NCI-H345 treated with DMSO at 0.1 percent for 48 hours (cell line): ENCODE results near the gene ASPM.
"Not testable (repeated sequence)": the region's sequence is repeated elsewhere in the genome, so short reads cannot be mapped to it uniquely, and the experiment has no call there.

Experiments used
- DNase-seq: peaks from one replicate; lab custom pipeline; 2025; ENCODE audit not compliant: unreplicated experiment; lab: John Stamatoyannopoulos, UW

The ASPM gene

DNA sequence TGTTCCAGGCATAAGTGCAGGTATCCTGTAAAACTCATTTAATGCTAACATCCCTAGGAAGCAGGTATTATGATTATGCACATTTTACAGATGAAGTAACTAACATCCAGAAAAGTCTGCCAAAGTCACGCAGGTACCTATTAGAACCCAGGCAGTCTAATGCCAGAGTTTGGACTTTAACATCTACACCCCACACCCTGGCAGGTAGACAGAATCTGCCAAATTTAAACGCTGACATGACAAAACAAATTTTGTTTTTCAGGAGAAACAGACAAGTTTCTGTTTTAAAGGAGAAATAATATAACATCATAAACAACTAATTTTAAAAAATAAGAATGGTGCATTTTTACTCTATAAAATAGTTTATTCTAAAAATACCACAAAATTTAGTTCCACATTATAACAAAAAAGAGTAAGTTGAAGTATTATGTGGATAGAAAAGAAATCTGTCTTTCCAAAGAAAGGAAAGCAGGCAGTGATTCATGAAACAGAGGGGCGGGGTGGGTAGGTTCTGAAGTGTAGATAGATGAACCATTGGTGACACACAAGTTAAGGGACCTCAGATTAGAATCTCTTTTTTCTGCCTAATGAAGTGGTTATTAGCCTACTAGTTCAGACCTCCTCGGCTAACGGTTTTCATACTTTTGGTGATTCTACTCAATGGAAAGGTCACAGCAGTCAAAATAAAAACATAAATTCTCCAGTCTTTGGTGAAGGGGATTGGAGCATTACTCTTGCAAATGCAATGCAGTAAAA, 1.7 kb downstream of the ASPM start:
- DNase-seq = no peak

GRCh38 chr1:197143276-197143675, 3.2 kb downstream of the ASPM start:
- no peak for DNase-seq

GRCh38 chr1:197141575-197141974, 4.9 kb downstream of the ASPM start:
- DNase-seq = no peak

DNA sequence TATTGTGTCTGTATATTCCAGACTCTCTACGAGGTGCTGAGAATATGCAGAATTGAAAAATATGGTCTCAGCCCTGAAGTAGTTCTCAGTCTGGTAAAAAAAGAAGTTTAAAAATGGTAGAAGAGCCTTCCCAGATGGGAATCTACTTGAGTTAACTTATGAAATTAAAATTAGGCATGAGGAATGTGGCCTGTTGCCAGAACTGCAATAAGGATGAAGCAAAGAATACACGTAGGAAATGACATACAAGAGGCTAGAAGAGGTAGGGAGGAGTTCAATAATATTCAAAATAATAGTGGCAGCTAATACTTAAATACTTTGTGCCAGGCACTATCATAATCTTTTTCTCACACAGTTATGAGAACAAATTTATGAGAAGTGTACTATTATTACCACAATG, 6.3 kb downstream of the ASPM start:
- no peak for DNase-seq

- no peak for DNase-seq
Measured at GRCh38 chr1:197139169-197139568, 7.3 kb downstream of the ASPM start.

GRCh38 chr1:197137322-197137721, 9.1 kb downstream of the ASPM start:
- DNase-seq = no peak

DNA sequence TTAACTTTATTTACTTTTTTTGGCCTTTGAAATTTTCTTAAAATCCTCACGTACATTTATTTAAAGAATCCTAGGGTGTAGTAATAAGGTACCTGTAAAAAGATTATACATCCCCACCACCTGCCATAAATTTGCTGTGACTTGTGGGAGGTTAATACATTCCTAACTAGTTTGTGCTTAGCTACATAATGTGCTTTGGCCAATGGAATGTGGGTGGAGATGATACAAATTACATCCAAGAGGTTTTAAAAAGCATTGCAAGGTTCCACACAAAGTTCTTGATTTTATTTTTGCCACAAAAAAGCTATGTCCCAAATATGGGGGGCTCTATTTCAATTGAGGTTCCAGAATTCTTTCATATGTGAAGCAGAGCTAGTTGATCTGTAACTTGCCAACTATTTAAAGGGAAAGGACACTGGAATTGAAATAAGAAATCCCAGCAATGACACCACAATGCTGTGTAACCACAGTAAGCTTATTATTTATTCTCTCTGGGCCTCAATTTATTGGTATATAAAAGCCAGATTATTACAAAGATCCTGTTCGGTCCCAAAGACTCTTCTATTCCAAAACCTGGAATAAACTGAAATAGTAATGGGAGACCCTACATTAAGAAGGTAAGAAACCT, 15.7 kb downstream of the ASPM start:
- DNase-seq = no peak

DNA sequence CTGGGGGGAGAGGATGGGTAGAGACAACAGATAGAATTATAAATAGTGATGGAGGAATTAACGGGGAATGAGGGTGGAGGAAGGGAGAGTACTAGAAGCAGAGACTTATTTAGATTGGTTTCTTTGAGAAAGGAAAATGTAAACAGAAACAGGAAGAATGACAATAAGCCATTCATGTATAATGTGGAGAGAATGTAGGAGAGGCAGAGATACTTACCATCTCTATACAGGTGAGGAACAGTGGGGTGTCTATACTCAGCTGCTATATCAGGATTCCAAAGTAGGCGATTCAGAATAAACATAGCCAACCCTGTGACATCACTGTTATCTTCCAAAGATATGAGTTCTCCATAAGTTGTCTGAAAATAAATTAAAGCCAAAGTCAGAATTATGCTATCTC, 16.8 kb downstream of the ASPM start:
- DNase-seq = no peak

DNA sequence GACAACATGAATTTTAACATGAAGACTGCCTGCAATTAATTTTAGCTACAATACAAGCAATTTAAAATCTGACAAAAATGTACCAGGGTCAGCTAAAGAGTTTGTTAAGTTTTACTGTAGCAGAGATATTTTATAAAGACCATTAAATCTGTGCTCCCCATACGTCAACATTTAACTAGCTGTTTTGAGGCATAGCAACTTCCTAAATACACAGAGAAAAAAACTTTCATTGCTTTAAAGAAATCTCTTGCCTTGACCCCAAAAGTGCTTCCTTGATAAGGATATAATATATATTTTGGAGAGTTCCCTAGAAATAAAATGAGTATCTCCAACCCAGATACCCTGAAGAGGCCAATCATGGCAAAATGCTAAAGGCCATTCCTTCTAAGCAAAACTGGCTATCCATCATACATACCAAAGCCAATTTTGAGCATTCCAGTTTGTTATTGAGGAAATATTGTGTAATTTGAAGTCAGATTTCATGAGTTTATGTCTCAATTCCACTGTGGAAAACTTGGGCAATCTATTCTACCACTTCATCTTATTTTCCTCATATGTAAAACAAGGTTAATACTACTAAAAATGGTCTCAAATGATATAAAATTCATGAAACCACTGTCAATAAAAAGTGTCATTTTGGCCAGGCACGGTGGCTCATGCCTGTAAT, 19.1 kb downstream of the ASPM start:
- DNase-seq = no peak

- no peak for DNase-seq
Measured at GRCh38 chr1:197126691-197127090, 19.8 kb downstream of the ASPM start.

- no peak for DNase-seq
Measured at GRCh38 chr1:197124376-197124775, 22.1 kb downstream of the ASPM start.

- no peak for DNase-seq
Measured at GRCh38 chr1:197116156-197116555, 30.3 kb downstream of the ASPM start.

- no peak for DNase-seq
Measured at GRCh38 chr1:197106869-197107268, 39.6 kb downstream of the ASPM start.

DNA sequence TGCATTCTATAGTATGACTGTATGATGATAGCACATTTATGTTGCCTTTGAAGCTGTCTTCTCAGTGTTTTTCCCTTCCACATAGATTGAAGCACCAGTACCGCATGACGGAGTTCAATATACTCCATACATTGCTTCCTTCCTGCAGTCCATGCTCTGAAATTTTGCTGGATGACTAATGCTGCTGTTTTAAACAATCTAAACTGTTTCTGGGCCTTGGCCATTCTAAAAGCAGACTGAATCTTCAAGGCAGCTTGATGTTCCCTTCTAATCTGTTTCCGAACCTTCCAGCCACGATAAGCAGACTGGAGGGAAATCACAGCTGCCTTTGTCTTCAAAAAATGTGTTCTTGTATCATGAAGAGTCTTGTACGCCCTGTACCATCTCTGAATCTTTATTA, 43.2 kb downstream of the ASPM start:
- no peak for DNase-seq

- DNase-seq = no peak
Measured at GRCh38 chr1:197101978-197102377, 44.5 kb downstream of the ASPM start.

DNA sequence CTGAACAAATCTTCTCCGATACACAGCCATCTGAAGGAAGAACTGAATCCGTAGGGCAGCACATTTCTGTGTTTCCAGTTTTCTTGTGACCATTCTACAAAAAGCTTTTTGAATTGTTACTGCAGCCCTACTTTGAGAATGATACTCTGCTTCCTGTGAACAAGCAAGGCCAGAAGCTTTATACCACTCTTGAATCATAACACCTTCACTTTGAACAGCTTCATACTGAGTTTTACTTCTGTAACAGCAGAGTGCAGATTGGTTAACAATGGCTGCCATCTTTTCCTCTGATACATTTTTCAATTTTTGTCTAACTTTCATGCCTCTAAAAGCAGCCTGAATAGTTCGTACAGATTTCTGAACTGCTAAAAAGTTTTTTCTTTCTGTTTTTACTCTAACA, 45.8 kb downstream of the ASPM start:
- no peak for DNase-seq

DNA sequence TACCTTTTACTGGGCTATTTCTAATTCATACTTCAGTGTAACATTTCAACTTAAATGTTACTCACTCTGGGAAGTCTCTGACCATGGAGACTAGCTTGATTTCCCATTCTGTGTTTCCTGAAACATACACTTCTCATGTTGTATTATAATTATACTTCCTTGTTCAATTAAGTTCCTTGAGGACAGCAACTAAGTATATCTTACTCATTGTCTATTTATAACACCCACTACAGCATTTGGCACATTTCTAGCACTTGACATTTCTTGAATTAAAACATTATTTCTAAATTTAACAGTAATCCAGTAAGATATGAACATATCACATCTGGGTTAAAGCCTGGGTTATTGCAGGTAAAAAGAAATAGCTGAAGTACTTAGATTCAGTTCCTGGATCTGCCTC, 47.0 kb downstream of the ASPM start:
- no peak for DNase-seq

- DNase-seq = not testable (repeated sequence)
Measured at GRCh38 chr1:197096971-197097370, 49.5 kb downstream of the ASPM start.

DNA sequence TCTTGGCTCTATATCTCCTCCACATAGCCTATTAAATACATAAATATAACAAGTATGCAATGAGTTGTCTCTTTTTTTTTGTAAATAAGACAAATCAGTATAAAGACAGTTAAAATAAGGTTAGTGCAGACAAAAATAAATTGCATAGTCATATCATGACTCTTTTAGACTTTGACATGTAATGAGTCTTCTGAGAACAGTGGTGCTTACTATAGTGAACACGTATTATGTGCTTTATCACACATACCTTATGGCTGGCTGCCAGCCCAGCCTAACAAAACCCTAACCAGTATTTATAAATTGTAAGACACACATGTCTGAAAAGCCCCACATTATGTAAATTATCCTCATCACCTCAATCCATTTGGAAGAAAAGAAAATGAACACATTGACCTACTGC, 50.3 kb downstream of the ASPM start:
- DNase-seq = no peak

GRCh38 chr1:197093226-197093885, 53.1 kb downstream of the ASPM start:
- DNase-seq = no peak

GRCh38 chr1:197092491-197093023, 53.9 kb downstream of the ASPM start:
- DNase-seq = no peak

GRCh38 chr1:197083474-197083873, 63.0 kb downstream of the ASPM start:
- no peak for DNase-seq
